Karpas-422 (cell line): Measurements from ENCODE around the gene RFX3. TPM values are rescaled to one million over a fixed set of nuclear protein-coding genes. Genes with fewer than 3 reads are reported as not detected.

Experiments
- DNase-seq: peaks from one replicate; pipeline ENCODE4 v3.0.0-alpha.2; 2015
- H2AFZ ChIP-seq: fragments of 200-600 bp; sonication (generic); 2 replicates; pipeline ENCODE4 v1.6.1; 2014; ENCODE audit warnings: antibody characterized with exemption, low read length, mixed read lengths
- H3K27ac ChIP-seq: fragments of 200-600 bp; sonication (generic); 2 replicates; pipeline ENCODE4 v1.5.1; 2014; ENCODE audit warnings: mild to moderate bottlenecking, low read length, moderate library complexity
- H3K27me3 ChIP-seq: fragments of 200-600 bp; sonication (generic); 2 replicates; pipeline ENCODE4 v1.6.1; 2014; ENCODE audit warnings: low read length, mixed read lengths
- H3K36me3 ChIP-seq: fragments of 200-600 bp; sonication (generic); 2 replicates; pipeline ENCODE4 v1.6.1; 2014; ENCODE audit warnings: low read length, mixed read lengths; ENCODE audit not compliant: insufficient read depth
- H3K4me1 ChIP-seq: fragments of 200-600 bp; sonication (generic); 2 replicates; pipeline ENCODE4 v1.6.1; 2014; ENCODE audit warnings: mild to moderate bottlenecking, low read length, mixed read lengths
- H3K4me2 ChIP-seq: fragments of 200-600 bp; sonication (generic); 2 replicates; pipeline ENCODE4 v1.6.1; 2014; ENCODE audit warnings: low read length, low read depth, mild to moderate bottlenecking; ENCODE audit not compliant: poor library complexity, severe bottlenecking
- H3K4me3 ChIP-seq: fragments of 200-600 bp; sonication (generic); 2 replicates; pipeline ENCODE4 v1.5.1; 2014; ENCODE audit warnings: mild to moderate bottlenecking, antibody characterized with exemption, low read length, mixed read lengths
- H3K79me2 ChIP-seq: fragments of 200-600 bp; sonication (generic); 2 replicates; pipeline ENCODE4 v1.6.1; 2014; ENCODE audit warnings: mild to moderate bottlenecking, low read length, mixed read lengths
- H3K9ac ChIP-seq: fragments of 200-600 bp; sonication (generic); 2 replicates; pipeline ENCODE4 v1.6.0; 2014; ENCODE audit warnings: low read length
- H3K9me2 ChIP-seq: fragments of 200-600 bp; sonication (generic), shearing (Covaris generic); replicated peaks from 2 replicates; pipeline ENCODE4 v1.6.0; 2014; ENCODE audit warnings: mild to moderate bottlenecking, low read length, moderate library complexity; ENCODE audit not compliant: insufficient read depth
- H3K9me3 ChIP-seq: fragments of 300-700, 200-600 bp; sonication (generic); 2 replicates; pipeline ENCODE4 v1.6.1; 2014; ENCODE audit warnings: low read length, mixed read lengths
- H4K20me1 ChIP-seq: fragments of 200-600 bp; sonication (generic); 2 replicates; pipeline ENCODE4 v1.6.1; 2014; ENCODE audit warnings: mild to moderate bottlenecking, antibody characterized with exemption, low read length, low read depth; ENCODE audit not compliant: insufficient read depth
- total RNA-seq: library from RNA; depleted of rRNA; stranded (reverse); fragments of >200 nt; shearing (Covaris generic); gene quantifications from 2 replicates; pipeline ENCODE4 v1.2.3, GENCODE V29; 2014; ENCODE audit warnings: low replicate concordance

The RFX3 gene
- total RNA-seq, 1 experiment from 2014 or later, result 24.3 TPM

- Histone ChIP-seq H3K79me2 (no peaks in the 10 kb centered on the region), H3K4me1 (no peaks in the 10 kb centered on the region), H3K4me2 (no peak overlapping the region), H3K27me3 (no peaks in the 10 kb centered on the region), H4K20me1 (no peaks in the 10 kb centered on the region), H3K9ac (no peak overlapping the region), H3K27ac (no peak overlapping the region), H3K9me3 (no peaks in the 10 kb centered on the region), H3K9me2 (no peaks in the 10 kb centered on the region), H3K36me3 (no peaks in the 10 kb centered on the region), H2AFZ (no peak overlapping the region), H3K4me3 (no peak overlapping the region)
- no peak for DNase-seq
Observed at GRCh38 chr9:3189113-3189861, 336.5 kb downstream of the RFX3 start.

GRCh38 chr9:3186751-3187150 lies 339.1 kb downstream of the RFX3 start:
- no peaks in the 10 kb centered on the region for H3K27me3 ChIP-seq
- no peak overlapping the region for H3K4me3 ChIP-seq
- H3K9me3 ChIP-seq, result no peaks in the 10 kb centered on the region
- no peaks in the 10 kb centered on the region for H4K20me1 ChIP-seq
- no peaks in the 10 kb centered on the region for H3K9me2 ChIP-seq
- H3K4me2 ChIP-seq, result no peak overlapping the region
- no peak overlapping the region for H2AFZ ChIP-seq
- DNase-seq, result no peak
- H3K79me2 ChIP-seq, result no peaks in the 10 kb centered on the region
- H3K27ac ChIP-seq, result no peak overlapping the region
- no peaks in the 10 kb centered on the region for H3K36me3 ChIP-seq
- H3K9ac ChIP-seq, result no peak overlapping the region
- no peaks in the 10 kb centered on the region for H3K4me1 ChIP-seq

GRCh38 chr9:3181049-3181953 lies 344.5 kb downstream of the RFX3 start:
- H3K9me3 ChIP-seq, result no peaks in the 10 kb centered on the region
- H3K4me3 ChIP-seq, result no peak overlapping the region
- no peaks in the 10 kb centered on the region for H3K36me3 ChIP-seq
- no peak overlapping the region for H3K4me2 ChIP-seq
- no peaks in the 10 kb centered on the region for H3K27me3 ChIP-seq
- H3K9me2 ChIP-seq, result no peaks in the 10 kb centered on the region
- H3K79me2 ChIP-seq, result no peaks in the 10 kb centered on the region
- H3K4me1 ChIP-seq, result no peaks in the 10 kb centered on the region
- H3K9ac ChIP-seq, result no peak overlapping the region
- H3K27ac ChIP-seq, result no peak overlapping the region
- no peaks in the 10 kb centered on the region for H4K20me1 ChIP-seq
- no peak overlapping the region for H2AFZ ChIP-seq
- peak; percentile 47 for DNase-seq

GRCh38 chr9:3180696-3181048 lies 345.1 kb downstream of the RFX3 start:
- H3K9ac ChIP-seq, result no peak overlapping the region
- H3K9me2 ChIP-seq, result no peaks in the 10 kb centered on the region
- no peak overlapping the region for H3K27ac ChIP-seq
- no peak overlapping the region for H3K4me3 ChIP-seq
- H3K4me2 ChIP-seq, result no peak overlapping the region
- H3K36me3 ChIP-seq, result no peaks in the 10 kb centered on the region
- no peak overlapping the region for H2AFZ ChIP-seq
- no peaks in the 10 kb centered on the region for H4K20me1 ChIP-seq
- H3K9me3 ChIP-seq, result no peaks in the 10 kb centered on the region
- H3K4me1 ChIP-seq, result no peaks in the 10 kb centered on the region
- no peaks in the 10 kb centered on the region for H3K27me3 ChIP-seq
- DNase-seq, result no peak
- H3K79me2 ChIP-seq, result no peaks in the 10 kb centered on the region

GRCh38 chr9:3179711-3180110 lies 346.1 kb downstream of the RFX3 start:
- Histone ChIP-seq H4K20me1 (no peaks in the 10 kb centered on the region), H3K79me2 (no peaks in the 10 kb centered on the region), H3K36me3 (no peaks in the 10 kb centered on the region), H3K27me3 (no peaks in the 10 kb centered on the region), H3K9me2 (no peaks in the 10 kb centered on the region), H3K4me2 (no peak overlapping the region), H2AFZ (no peak overlapping the region), H3K4me1 (no peaks in the 10 kb centered on the region), H3K4me3 (no peak overlapping the region), H3K9ac (no peak overlapping the region), H3K9me3 (no peaks in the 10 kb centered on the region), H3K27ac (no peak overlapping the region)
- no peak for DNase-seq

- Histone ChIP-seq H3K4me1 (no peaks in the 10 kb centered on the region), H3K27ac (no peak overlapping the region), H3K9ac (no peak overlapping the region), H3K4me3 (no peak overlapping the region), H3K9me2 (no peaks in the 10 kb centered on the region), H3K36me3 (no peaks in the 10 kb centered on the region), H3K79me2 (no peaks in the 10 kb centered on the region), H2AFZ (no peak overlapping the region), H3K27me3 (no peaks in the 10 kb centered on the region), H4K20me1 (no peaks in the 10 kb centered on the region), H3K9me3 (no peaks in the 10 kb centered on the region), H3K4me2 (no peak overlapping the region)
- DNase-seq, result no peak
Observed at GRCh38 chr9:3177936-3178335, 347.9 kb downstream of the RFX3 start.

- Histone ChIP-seq H3K79me2 (no peaks in the 10 kb centered on the region), H3K4me2 (no peak overlapping the region), H4K20me1 (no peaks in the 10 kb centered on the region), H3K36me3 (no peaks in the 10 kb centered on the region), H3K27ac (no peak overlapping the region), H3K9me3 (no peaks in the 10 kb centered on the region), H3K9me2 (no peaks in the 10 kb centered on the region), H2AFZ (no peak overlapping the region), H3K4me1 (no peaks in the 10 kb centered on the region), H3K27me3 (no peaks in the 10 kb centered on the region), H3K4me3 (no peak overlapping the region), H3K9ac (no peak overlapping the region)
- DNase-seq, result no peak
Observed at GRCh38 chr9:3177146-3177761, 348.5 kb downstream of the RFX3 start.

- H2AFZ ChIP-seq, result no peak overlapping the region
- DNase-seq, result no peak
- no peak overlapping the region for H3K4me3 ChIP-seq
- H3K27ac ChIP-seq, result no peak overlapping the region
- no peaks in the 10 kb centered on the region for H3K27me3 ChIP-seq
- H3K4me2 ChIP-seq, result no peak overlapping the region
- no peaks in the 10 kb centered on the region for H3K36me3 ChIP-seq
- no peaks in the 10 kb centered on the region for H3K79me2 ChIP-seq
- H3K9ac ChIP-seq, result no peak overlapping the region
- H4K20me1 ChIP-seq, result no peaks in the 10 kb centered on the region
- no peaks in the 10 kb centered on the region for H3K9me2 ChIP-seq
- H3K9me3 ChIP-seq, result no peaks in the 10 kb centered on the region
- no peaks in the 10 kb centered on the region for H3K4me1 ChIP-seq
Observed at GRCh38 chr9:3173374-3173773, 352.4 kb downstream of the RFX3 start.
